GM21390 (cell line): Measurements from ENCODE around the gene SIRPD.
A peak's percentile ranks its signal among the peaks of the same experiment; 100 is the strongest.

ENCODE experiments used
- ATAC-seq: cut with Tn5 transposase; IDR thresholded peaks from one replicate; pipeline ENCODE4 v1.9.1; 2021; ENCODE audit not compliant: unreplicated experiment

Gene SIRPD

GRCh38 chr20:1538655-1539054 lies 18.9 kb downstream of the SIRPD start:
- ATAC-seq, result no peak

DNA sequence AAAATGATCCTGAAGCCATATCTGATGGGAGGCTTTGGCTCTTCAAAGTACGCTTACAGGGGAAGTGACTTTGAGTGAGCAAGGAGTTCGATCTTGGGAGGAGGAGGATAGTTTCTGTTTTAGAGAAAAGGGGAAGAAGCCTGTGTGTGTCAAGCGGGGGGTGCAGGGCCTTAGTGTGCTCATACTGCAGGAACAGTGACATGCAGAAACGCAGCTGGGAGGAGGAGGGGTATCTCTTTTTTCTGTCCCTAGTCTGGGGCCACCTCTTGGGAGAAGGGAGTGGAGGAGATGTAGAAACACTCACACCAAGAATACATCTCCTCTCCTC lies 19.8 kb downstream of the SIRPD start:
- no peak for ATAC-seq

DNA sequence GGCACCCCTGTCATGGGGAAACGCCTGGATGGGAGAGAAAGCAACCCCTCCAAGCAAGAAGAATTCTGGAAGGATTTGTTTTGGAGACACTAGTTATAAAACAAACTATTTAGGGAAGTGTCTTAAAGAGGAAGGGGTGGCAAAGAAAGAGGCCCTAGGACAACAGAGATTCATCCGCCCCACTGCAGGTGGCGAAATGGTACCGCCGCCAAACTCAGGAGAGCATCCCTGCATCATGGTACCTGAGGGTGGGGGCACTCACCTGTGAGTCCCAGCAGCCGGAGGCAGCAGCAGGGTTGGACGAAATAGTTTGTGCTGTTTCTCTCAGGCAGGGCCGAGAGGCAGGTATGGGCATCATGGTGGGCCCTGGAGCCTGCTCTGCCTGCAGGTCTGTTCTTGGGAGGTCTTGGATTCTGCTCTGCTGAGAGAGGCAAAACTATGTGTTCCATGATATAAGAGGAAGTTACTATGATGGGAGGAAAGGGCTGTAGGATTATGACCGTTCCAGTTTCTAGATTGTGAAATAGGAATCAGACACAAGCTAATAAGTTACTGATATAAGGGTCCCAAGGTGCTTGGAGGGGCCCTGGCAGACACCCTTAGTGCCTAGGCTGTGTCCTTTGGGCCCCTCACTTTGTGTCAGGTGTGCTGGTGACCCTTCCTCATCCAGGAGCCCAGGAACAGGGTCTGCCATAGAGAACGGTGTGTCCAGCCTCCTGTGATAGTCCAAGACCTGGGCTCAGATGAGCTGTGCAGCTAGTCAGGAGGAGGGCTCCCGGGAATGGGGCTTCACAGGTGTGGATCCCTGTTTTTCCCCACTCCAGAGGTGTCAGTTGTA lies 20.4 kb downstream of the SIRPD start:
- no peak for ATAC-seq

DNA sequence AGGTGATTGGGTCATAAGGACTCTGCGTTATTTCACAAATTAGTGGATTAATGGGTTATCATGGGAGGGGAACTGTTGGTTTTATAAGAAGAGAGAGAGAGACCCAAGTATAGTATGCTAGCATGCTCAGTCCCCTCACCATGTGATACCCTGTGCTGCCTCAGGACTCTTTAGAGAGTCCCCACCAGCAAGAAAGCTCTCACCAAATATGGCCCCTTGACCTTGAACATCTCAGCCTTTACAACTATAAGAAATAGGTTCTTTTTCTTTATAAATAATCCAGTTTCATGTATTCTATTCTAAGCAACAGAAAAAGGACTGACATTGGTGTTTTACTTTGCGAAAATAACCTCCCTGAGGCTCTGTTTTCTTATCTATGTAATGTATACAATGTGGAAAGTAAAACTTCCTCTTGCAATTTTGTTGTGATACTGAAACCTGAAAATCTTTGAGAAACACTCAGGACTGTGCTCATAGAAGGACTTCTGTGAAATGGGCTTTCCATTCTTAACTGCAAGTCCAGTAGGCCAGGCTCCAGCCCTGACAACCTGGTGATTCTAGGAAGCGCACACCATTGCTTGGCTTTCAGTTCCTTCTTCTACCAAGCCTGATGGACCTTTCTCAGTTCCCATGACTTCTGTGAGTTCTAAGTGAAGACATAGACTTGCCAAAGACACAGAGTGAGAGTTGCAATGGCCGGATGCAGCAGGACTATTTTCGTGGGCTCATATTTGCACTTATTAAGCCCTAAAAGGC lies 21.9 kb downstream of the SIRPD start:
- peak; percentile 91 for ATAC-seq

GRCh38 chr20:1534526-1534925 lies 23.0 kb downstream of the SIRPD start:
- ATAC-seq, result no peak

DNA sequence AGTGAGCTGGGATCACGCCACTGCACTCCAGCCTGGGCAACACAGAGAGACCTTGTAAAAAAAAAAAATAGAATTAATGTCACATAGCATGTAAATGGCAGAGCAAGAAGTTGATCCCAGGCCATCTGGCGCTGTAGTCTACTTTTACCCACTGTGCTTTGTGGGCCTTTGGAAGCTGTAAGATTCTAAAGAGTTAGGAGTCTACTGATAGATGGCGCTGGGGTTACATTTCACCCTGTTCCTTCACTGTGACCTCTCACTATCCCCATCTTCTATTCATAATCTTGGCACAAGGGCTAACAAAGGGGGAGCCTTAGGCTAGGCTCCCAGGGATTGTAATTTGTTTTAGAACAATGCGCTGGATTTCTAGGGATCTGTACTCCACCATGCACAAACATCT lies 24.4 kb downstream of the SIRPD start:
- ATAC-seq, result no peak

- no peak for ATAC-seq
These were observed 28.7 kb downstream of the SIRPD start for GRCh38 chr20:1528811-1529210.

GRCh38 chr20:1527923-1528322 lies 29.6 kb downstream of the SIRPD start:
- no peak for ATAC-seq

DNA sequence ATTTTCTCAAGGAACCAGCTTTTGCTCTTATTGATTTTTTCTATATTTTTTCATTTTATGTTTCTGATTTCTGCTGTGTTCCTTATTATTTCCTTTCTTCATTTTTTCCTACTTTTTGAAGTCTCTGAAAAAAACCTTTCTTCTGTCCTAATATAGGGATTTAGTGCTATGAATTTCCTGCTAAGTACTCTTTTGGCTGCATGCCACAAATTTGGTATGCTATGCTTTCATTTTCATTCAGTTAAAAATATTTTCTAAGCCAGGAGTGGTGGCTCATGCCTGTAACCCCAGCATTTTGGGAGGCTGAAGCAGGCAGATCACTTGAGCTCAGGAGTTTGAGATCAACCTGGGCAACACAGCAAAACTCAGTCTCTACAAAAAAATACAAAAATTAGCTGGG lies 30.6 kb downstream of the SIRPD start:
- no peak for ATAC-seq

GRCh38 chr20:1526310-1526709 lies 31.2 kb downstream of the SIRPD start:
- ATAC-seq, result no peak

GRCh38 chr20:1524004-1524403 lies 33.5 kb downstream of the SIRPD start:
- ATAC-seq, result no peak

- ATAC-seq, result no peak
These were observed 40.5 kb downstream of the SIRPD start for GRCh38 chr20:1517010-1517409.

GRCh38 chr20:1513801-1514200 lies 43.7 kb downstream of the SIRPD start:
- no peak for ATAC-seq

DNA sequence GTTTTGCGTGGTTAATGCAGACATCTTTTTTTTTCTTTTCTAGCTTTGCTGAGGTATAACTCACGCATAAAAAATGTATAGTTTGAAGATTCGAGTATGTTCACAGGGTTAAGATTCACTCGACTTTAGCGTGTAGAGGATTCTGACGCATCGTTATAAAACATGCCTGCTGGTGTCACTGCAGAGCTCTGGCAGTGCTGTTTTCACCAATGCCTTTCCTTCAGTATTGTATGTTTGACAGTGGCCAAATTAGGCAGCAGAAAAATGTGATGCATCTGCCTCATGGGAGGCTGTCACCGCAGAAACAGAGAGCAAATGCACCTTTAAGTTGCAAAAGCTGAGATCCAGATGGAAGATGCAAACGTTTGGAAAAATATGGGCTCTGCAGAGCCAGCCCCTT lies 48.3 kb downstream of the SIRPD start:
- ATAC-seq, result no peak

GRCh38 chr20:1508574-1508973 lies 48.9 kb downstream of the SIRPD start:
- ATAC-seq, result no peak

- no peak for ATAC-seq
These were observed 50.2 kb downstream of the SIRPD start for GRCh38 chr20:1507276-1507675.

GRCh38 chr20:1505871-1506270 lies 51.6 kb downstream of the SIRPD start:
- no peak for ATAC-seq

DNA sequence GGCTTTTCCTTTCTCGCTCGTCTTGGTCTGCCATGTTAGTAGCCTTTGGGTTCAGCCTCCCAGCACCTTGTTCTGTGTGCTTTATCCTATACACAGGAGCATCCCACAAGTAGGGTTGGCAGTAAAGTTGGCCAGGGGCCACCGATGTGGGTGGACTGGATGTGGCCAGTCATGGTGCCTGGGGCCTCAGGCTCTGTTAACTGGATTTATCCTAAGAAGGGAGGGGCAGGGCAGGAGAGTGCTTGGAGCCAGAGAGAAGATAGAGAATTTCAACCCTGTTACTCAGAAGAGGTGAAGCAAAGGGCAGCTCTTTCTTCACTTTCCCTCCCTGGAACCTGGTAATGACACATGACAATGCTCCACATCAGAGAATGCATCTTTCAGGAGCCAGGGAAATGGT lies 52.1 kb downstream of the SIRPD start:
- no peak for ATAC-seq

DNA sequence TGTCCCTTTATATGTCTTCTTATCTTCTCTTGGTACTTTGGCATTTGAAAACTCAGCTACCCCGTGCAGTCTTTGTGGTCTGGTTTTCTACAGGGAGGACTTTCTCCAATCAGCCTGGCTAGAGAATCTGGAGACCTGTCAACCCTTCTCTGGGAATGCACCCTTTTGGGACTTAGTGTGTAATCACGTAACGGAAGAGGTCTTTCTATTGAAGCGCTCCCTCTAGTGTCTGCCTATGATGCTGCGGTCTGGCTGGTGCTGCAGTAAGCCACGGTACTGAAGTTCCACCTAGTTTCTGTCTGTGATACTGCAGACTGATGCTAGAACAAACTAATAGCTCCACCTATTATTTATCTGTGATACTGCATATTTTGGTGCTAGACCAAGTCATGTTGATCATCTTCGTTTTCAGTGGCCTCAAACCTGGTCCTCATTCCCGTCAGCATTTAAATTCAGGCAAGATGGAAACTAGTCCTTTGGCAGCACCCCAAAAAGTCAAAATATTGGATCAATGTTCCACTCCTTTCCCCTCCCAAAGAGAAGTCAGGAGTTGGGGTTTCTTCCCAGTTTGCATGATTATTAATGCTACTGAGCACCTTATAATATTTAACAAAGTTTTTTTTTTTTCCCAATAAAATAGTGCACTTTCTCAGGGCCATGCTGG lies 53.8 kb downstream of the SIRPD start:
- peak; percentile 96 for ATAC-seq

GRCh38 chr20:1500496-1500895 lies 57.0 kb downstream of the SIRPD start:
- ATAC-seq, result no peak

DNA sequence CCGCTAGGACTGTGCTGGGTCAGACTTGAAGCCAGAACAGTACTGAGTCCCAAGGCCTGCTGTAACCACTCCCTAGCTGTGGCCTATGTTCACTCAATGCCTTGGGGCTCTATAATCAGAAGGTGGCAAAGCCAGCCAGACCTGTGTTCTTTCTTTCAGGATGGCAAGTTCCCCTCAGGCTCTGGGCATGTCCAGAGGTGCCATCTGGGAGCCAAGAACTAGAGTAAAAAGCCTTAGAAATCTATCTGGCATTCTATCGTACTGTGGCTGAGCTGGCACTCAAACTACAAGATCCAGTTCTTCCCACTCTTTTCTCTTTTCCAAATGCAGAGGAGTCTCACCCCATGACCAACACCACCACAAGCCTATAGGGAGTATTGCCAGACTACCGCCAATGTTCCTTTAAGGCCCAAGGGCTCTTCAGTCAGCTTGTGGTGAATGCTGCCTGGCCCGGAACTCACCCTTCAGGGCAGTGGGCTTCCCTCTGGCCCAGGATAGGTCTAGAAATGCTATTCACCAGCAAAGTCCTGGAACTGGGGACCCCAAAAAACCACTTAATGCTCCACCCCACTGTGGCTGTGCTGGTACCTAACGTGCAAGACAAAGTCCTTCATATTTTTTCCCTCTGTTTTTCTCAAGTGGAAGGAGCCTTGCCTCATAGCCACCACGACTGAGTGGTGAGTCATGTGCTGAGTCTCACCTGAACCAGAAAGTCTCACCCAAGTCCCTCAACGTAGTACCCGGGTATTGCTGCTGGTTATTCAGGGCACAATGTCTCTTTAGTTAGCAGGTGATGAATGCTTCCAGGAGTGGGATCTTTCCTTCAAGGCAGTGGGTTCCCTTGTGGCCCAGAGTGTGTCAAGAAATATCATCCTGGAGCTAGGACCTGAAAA lies 57.7 kb downstream of the SIRPD start:
- no peak for ATAC-seq
